Nephron progenitor cell (in vitro differentiated cells): ENCODE measurements around the gene PPM1F.

Source experiments
- DNase-seq: peaks from one replicate; pipeline ENCODE4 v3.0.0; 2021
- H3K27ac Mint-ChIP-seq: 2 replicates; pipeline ENCODE4 v1.8.0; 2021; ENCODE audit warnings: mild to moderate bottlenecking, moderate library complexity, mixed read lengths
- H3K27me3 Mint-ChIP-seq: 2 replicates; pipeline ENCODE4 v1.8.0; 2021; ENCODE audit warnings: mild to moderate bottlenecking, low read depth, mixed read lengths; ENCODE audit not compliant: poor library complexity
- H3K36me3 Mint-ChIP-seq: 2 replicates; pipeline ENCODE4 v1.8.0; 2021; ENCODE audit warnings: low read depth, mixed read lengths
- H3K4me1 Mint-ChIP-seq: 2 replicates; pipeline ENCODE4 v1.8.0; 2021; ENCODE audit warnings: mixed read lengths
- H3K4me3 Mint-ChIP-seq: 2 replicates; pipeline ENCODE4 v1.8.0; 2021; ENCODE audit warnings: mild to moderate bottlenecking, moderate library complexity, mixed read lengths
- H3K9me3 Mint-ChIP-seq: 2 replicates; pipeline ENCODE4 v1.8.0; 2021; ENCODE audit warnings: mild to moderate bottlenecking, moderate library complexity, mixed read lengths
- CTCF ChIP-seq: fragments of 200-600 bp; sonication (generic); IDR thresholded peaks from 2 replicates; pipeline ENCODE4 v1.5.0; 2021; ENCODE audit warnings: antibody characterized with exemption

The PPM1F gene

DNA sequence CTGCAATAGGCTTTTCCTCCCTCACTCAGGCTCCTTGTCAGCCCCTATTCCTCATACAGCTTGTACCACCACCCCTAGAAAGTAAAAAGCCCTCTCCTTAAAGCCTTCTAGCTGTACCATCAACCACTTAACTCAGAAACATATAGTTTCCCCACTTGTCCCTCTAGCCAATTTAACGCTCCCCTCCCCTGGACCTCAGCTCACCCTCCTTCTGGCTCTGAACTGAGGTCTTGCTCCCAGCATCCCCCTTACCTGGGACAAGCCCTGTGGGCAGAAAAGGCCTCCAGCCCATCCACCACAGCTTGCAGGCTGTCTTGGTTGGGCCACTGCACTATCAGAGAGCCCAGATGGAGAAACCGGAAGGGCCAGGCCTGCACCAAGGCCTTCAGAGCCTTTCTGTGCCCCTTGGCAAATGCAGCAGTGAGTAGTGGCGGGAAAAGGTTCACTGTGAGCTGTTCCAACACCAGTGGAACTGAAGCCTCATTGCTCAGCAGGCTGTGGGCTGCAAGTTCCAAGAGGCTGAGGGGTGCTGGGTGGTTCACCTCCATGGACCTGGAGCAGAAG, 42.3 kb upstream of the PPM1F start:
- no peak for DNase-seq
- Mint-ChIP-seq H3K4me1 (peaks cover 6% of the 10 kb centered on the region), H3K27ac (no peak overlapping the region), H3K9me3 (no peaks in the 10 kb centered on the region), H3K27me3 (peaks cover 65% of the 10 kb centered on the region), H3K36me3 (no peaks in the 10 kb centered on the region), H3K4me3 (no peak overlapping the region)
- TF ChIP-seq CTCF, result no peak

DNA sequence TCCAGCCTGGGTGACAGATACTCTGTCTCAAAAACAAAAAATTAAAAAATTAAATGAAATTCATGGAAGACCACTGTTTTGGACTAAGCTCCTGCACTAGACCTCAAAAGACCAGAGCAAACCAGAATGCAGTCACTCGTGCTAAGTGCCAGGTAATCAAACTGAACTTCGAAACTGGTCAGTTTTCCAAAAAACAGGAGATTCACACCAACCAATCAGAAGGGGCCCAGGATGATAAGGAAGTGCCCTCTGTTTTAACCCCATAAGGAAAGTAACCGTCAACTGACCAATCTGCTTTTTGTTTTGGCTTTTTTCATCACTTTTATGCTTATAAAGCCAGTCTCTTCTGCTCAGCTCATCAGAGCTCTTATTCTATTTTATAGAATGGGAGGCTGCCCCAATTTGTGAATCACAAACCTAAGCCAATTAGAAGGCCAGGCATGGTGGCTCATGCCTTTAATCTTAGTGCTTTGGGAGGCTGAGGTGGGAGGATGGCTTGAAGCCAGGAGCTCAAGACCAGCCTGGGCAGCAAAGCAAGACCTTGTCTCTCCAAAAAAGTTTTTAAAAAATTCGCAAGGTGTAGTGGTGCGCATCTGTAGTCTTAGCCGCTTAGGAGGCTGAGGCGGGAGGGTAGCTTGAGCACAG, 40.1 kb upstream of the PPM1F start:
- Mint-ChIP-seq H3K9me3 (no peaks in the 10 kb centered on the region), H3K27me3 (peaks cover 65% of the 10 kb centered on the region), H3K36me3 (no peaks in the 10 kb centered on the region), H3K4me1 (peaks cover 2% of the 10 kb centered on the region), H3K4me3 (no peak overlapping the region), H3K27ac (no peak overlapping the region)
- no peak for DNase-seq
- no peak for TF ChIP-seq CTCF

GRCh38 chr22:21991774-21992173, 39.1 kb upstream of the PPM1F start:
- peaks cover 57% of the 10 kb centered on the region for H3K27me3 Mint-ChIP-seq
- H3K9me3 Mint-ChIP-seq, result no peaks in the 10 kb centered on the region
- no peaks in the 10 kb centered on the region for H3K4me1 Mint-ChIP-seq

GRCh38 chr22:21991304-21991596, 38.6 kb upstream of the PPM1F start:
- H3K27ac Mint-ChIP-seq, result no peak overlapping the region
- no peak for TF ChIP-seq CTCF
- no peaks in the 10 kb centered on the region for H3K9me3 Mint-ChIP-seq
- no peak overlapping the region for H3K4me3 Mint-ChIP-seq
- no peaks in the 10 kb centered on the region for H3K4me1 Mint-ChIP-seq
- H3K36me3 Mint-ChIP-seq, result no peaks in the 10 kb centered on the region
- H3K27me3 Mint-ChIP-seq, result peaks cover 53% of the 10 kb centered on the region
- DNase-seq, result no peak

More at GRCh38 chr22:21991774-21992173, 39.1 kb upstream of the PPM1F start:
- no peak for DNase-seq
- Mint-ChIP-seq H3K27ac (no peak overlapping the region), H3K4me3 (no peak overlapping the region), H3K36me3 (no peaks in the 10 kb centered on the region)
- TF ChIP-seq CTCF, result no peak

DNA sequence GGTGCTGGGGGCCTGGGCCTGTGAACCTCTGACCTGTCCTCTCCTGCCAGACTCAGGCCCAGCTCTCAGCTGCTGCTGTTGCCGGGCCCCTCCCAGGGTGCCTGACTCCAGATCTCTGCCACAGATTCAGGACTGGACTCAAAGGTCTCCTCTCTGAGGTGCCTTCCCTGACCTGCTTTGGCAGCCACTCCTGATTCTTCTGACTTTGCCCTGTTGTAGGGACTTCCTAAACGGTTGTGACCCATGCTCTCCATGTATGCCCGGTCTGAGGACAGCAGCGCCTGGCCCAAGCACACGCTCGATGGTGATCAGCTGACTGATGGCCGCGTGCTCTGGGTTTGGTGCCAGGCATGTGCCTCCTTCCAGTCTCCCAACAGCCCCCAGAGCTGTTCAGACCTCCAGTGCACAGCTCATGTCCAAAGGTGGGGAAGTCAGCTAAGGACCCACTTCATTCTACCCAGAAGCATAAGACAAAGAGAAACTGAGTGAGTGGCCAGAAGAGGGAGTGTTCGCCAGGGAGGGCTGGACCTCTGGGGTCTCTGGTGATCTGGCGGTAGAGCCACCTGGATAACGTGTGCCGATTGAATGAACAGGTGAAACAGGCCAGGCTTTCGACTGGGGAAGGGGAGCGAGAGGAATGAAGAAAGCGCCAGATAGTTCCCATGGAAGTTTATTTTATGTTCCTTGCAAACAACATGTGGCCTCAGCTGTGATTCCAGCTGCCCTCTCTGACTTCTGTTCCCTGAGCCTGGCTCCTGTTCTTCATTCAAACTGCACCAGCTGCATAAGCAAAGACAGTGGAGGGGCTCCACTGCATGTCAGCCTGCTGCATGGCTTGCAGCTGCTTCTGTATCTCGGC, 38.0 kb upstream of the PPM1F start:
- DNase-seq, result no peak
- H3K36me3 Mint-ChIP-seq, result no peaks in the 10 kb centered on the region
- H3K9me3 Mint-ChIP-seq, result no peaks in the 10 kb centered on the region
- no peak for TF ChIP-seq CTCF
- H3K4me3 Mint-ChIP-seq, result no peak overlapping the region
- no peak overlapping the region for H3K27ac Mint-ChIP-seq
- peaks cover 49% of the 10 kb centered on the region for H3K27me3 Mint-ChIP-seq
- H3K4me1 Mint-ChIP-seq, result no peaks in the 10 kb centered on the region
